PC-9 (cell line): ENCODE measurements around the gene COL24A1. TPM values are rescaled to one million over a fixed set of nuclear protein-coding genes. Genes with fewer than 3 reads are reported as not detected.

ENCODE experiments used
- BruUV-seq: library from RNA; stranded (reverse); fragments of 400-500 nt; replicated peaks from 2 replicates; lab custom pipeline; 2021; lab: Mats Ljungman, UMichigan
- CTCF ChIA-PET: fragments of 300-600 bp; sonication (Branson Sonifier 250); formaldehyde crosslinking; loops from one replicate; lab custom pipeline; 2022; ENCODE audit warnings: antibody characterized with exemption; lab: Charles Lee
- POLR2A ChIA-PET: fragments of 300-600 bp; sonication (Branson Sonifier 250); formaldehyde crosslinking; loops from one replicate; lab custom pipeline; 2022; ENCODE audit warnings: antibody characterized with exemption; ENCODE audit not compliant: unreplicated experiment; lab: Charles Lee
- DNase-seq, 2 experiments: peaks; one replicate each; pipeline versions ENCODE4 v3.0.0 to v3.0.0-alpha.2; 2015 to 2022; ENCODE audit warnings: mixed read lengths in 1 of 2
- H2AFZ ChIP-seq: fragments of 200-600 bp; sonication (generic); 2 replicates; pipeline ENCODE4 v1.8.1; 2017; ENCODE audit warnings: antibody characterized with exemption
- H3F3A ChIP-seq: fragments of 200-600 bp; sonication (generic); 2 replicates; pipeline ENCODE4 v1.8.1; 2017; ENCODE audit warnings: antibody characterized with exemption, mild to moderate bottlenecking, low read depth; ENCODE audit not compliant: insufficient read depth
- H3K27ac ChIP-seq: fragments of 200-600 bp; sonication (generic); 2 replicates; pipeline ENCODE4 v1.6.1; 2016; ENCODE audit warnings: mixed run types
- H3K27me3 ChIP-seq: fragments of 200-600 bp; sonication (generic); 2 replicates; pipeline ENCODE4 v1.6.1; 2016; ENCODE audit warnings: low read depth, mixed run types; ENCODE audit not compliant: insufficient read depth
- H3K36me3 ChIP-seq: fragments of 200-600 bp; sonication (generic); 2 replicates; pipeline ENCODE4 v1.6.1; 2016; ENCODE audit warnings: low read depth, mixed run types
- H3K4me1 ChIP-seq: fragments of 200-600 bp; sonication (generic); replicated peaks from 2 replicates; pipeline ENCODE4 v1.6.1; 2016; ENCODE audit warnings: mixed run types; ENCODE audit not compliant: insufficient read depth
- H3K4me2 ChIP-seq: fragments of 200-600 bp; sonication (generic); 2 replicates; pipeline ENCODE4 v1.6.1; 2017; ENCODE audit warnings: mixed run types
- H3K4me3 ChIP-seq: fragments of 200-600 bp; sonication (generic); 2 replicates; pipeline ENCODE4 v1.6.1; 2016; ENCODE audit warnings: mixed run types
- H3K79me2 ChIP-seq: fragments of 200-600 bp; sonication (generic); 2 replicates; pipeline ENCODE4 v1.6.1; 2017; ENCODE audit warnings: low read depth, mixed run types
- H3K9me2 ChIP-seq: fragments of 200-600 bp; sonication (generic); 2 replicates; pipeline ENCODE4 v1.8.1; 2017; ENCODE audit warnings: mild to moderate bottlenecking; ENCODE audit not compliant: insufficient read depth
- H3K9me3 ChIP-seq: fragments of 200-600 bp; sonication (generic); 2 replicates; pipeline ENCODE4 v1.8.1; 2016; ENCODE audit warnings: low read depth; ENCODE audit not compliant: insufficient read depth
- H4K20me1 ChIP-seq: fragments of 200-600 bp; sonication (generic); 2 replicates; pipeline ENCODE4 v1.8.1; 2017; ENCODE audit not compliant: insufficient read depth
- CTCF ChIP-seq: fragments of 200-600 bp; sonication (generic); conservative IDR thresholded peaks from 2 replicates; pipeline ENCODE4 v1.6.1; 2017; ENCODE audit warnings: mixed run types, antibody characterized with exemption, mild to moderate bottlenecking, moderate library complexity
- EZH2 ChIP-seq: fragments of 200-600 bp; sonication (generic); IDR thresholded peaks from 2 replicates; pipeline ENCODE4 v1.8.0; 2017; ENCODE audit warnings: antibody characterized with exemption, low read depth
- intact Hi-C: fragments of 100-400 bp; cut with micrococcal nuclease; formaldehyde crosslinking; loops from one replicate; pipeline ENCODE4 v1.10.0; 2022; ENCODE audit not compliant: unreplicated experiment
- total RNA-seq: library from RNA; stranded (reverse); gene quantifications from 2 replicates; pipeline ENCODE4 v1.2.3, GENCODE V29; 2021

The COL24A1 gene
- total RNA-seq, 1 experiment from 2014 or later, result 0.15 TPM

GRCh38 chr1:86067626-86068025 is 88.9 kb downstream of the COL24A1 start:
- Histone ChIP-seq H3F3A (no peaks in the 10 kb centered on the region), H3K36me3 (no peaks in the 10 kb centered on the region), H4K20me1 (no peaks in the 10 kb centered on the region), H3K27ac (no peak overlapping the region), H2AFZ (no peak overlapping the region), H3K4me1 (no peaks in the 10 kb centered on the region), H3K4me3 (no peak overlapping the region), H3K79me2 (no peaks in the 10 kb centered on the region), H3K9me2 (no peaks in the 10 kb centered on the region), H3K9me3 (no peaks in the 10 kb centered on the region), H3K27me3 (no peaks in the 10 kb centered on the region), H3K4me2 (no peak overlapping the region)
- no peak for DNase-seq
- POLR2A ChIA-PET, result no interaction called here
- intact Hi-C loops, result no loop called here
- TF ChIP-seq CTCF (no peak), EZH2 (no peak)
- CTCF ChIA-PET, result no interaction called here
- BruUV-seq, result no TSS peak

DNA sequence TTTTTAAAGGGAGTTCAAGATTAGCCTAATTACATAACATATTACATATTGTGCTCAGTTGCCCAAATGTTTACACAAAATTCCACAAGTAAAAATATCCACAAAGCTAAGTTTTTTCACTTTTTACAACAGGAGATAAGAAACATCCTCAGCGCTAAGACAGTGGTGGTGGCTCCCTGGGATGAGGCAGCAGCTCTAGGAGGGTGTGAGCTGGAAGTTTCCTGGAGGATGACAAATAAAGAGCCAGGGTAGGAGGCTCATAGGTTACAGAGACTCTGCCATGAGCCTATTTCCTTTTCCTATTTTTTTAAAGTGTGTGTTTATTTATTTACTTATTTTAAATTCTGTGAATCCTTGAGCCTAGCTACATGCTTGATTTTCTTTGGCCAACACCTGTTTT is 91.7 kb downstream of the COL24A1 start:
- no peak for TF ChIP-seq CTCF
- TF ChIP-seq EZH2, result no peak
- Histone ChIP-seq H4K20me1 (no peaks in the 10 kb centered on the region), H3K36me3 (no peaks in the 10 kb centered on the region), H3K27ac (no peak overlapping the region), H2AFZ (no peak overlapping the region), H3K4me1 (no peaks in the 10 kb centered on the region), H3K9me3 (no peaks in the 10 kb centered on the region), H3F3A (no peaks in the 10 kb centered on the region), H3K79me2 (no peaks in the 10 kb centered on the region), H3K9me2 (no peaks in the 10 kb centered on the region), H3K27me3 (no peaks in the 10 kb centered on the region), H3K4me2 (no peak overlapping the region), H3K4me3 (no peak overlapping the region)
- no TSS peak for BruUV-seq
- no peak for DNase-seq
- intact Hi-C loops, result no loop called here
- ChIA-PET POLR2A (no interaction called here), CTCF (no interaction called here)

DNA sequence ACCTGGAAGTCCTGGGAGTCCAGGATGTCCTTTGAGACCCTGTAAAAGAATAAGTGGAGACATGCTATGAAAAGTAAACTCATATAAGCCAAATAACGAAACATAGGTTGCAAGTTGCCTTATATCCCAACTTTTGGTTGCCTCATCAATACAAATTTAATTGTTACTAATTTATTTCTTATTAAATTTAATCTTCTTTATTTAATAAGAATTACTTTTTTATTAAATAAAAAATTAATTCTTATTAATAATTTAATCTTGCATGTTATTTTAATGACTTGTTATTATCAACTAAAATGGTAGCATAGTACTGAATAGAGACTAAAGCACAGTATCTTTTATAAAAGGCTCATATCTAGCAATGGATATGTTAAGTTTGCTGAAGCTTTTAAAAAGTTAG is 92.9 kb downstream of the COL24A1 start:
- ChIA-PET CTCF (no interaction called here), POLR2A (no interaction called here)
- H3K27me3 ChIP-seq, result no peaks in the 10 kb centered on the region
- BruUV-seq, result no TSS peak
- no peak for TF ChIP-seq EZH2
- TF ChIP-seq CTCF, result no peak
- no peak overlapping the region for H3K27ac ChIP-seq
- H3K4me2 ChIP-seq, result no peak overlapping the region
- no peak overlapping the region for H3K4me3 ChIP-seq
- no peaks in the 10 kb centered on the region for H4K20me1 ChIP-seq
- H3K36me3 ChIP-seq, result no peaks in the 10 kb centered on the region
- intact Hi-C loops, result no loop called here
- no peak for DNase-seq
- H3K9me3 ChIP-seq, result no peaks in the 10 kb centered on the region
- no peaks in the 10 kb centered on the region for H3K79me2 ChIP-seq
- H3K9me2 ChIP-seq, result no peaks in the 10 kb centered on the region
- no peaks in the 10 kb centered on the region for H3F3A ChIP-seq
- H2AFZ ChIP-seq, result no peak overlapping the region
- no peaks in the 10 kb centered on the region for H3K4me1 ChIP-seq
